ENCODE measurements around the gene RASL10B.

- TF ChIP-seq, protein P1, sequence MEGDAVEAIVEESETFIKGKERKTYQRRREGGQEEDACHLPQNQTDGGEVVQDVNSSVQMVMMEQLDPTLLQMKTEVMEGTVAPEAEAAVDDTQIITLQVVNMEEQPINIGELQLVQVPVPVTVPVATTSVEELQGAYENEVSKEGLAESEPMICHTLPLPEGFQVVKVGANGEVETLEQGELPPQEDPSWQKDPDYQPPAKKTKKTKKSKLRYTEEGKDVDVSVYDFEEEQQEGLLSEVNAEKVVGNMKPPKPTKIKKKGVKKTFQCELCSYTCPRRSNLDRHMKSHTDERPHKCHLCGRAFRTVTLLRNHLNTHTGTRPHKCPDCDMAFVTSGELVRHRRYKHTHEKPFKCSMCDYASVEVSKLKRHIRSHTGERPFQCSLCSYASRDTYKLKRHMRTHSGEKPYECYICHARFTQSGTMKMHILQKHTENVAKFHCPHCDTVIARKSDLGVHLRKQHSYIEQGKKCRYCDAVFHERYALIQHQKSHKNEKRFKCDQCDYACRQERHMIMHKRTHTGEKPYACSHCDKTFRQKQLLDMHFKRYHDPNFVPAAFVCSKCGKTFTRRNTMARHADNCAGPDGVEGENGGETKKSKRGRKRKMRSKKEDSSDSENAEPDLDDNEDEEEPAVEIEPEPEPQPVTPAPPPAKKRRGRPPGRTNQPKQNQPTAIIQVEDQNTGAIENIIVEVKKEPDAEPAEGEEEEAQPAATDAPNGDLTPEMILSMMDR (IDR thresholded peaks at IDR 0.05) = no peak
- no peak for TF ChIP-seq POLR2A (IDR thresholded peaks at IDR 0.05)
Observed at GRCh38 chr17:35700150-35700549, 31.3 kb upstream of the RASL10B start.
